Pancreas (tissue), 10 donors: ENCODE measurements around the gene GIMAP8. TPM values are rescaled to one million over a fixed set of nuclear protein-coding genes. Genes with fewer than 3 reads are reported as not detected.

Source experiments
- ATAC-seq, 4 donors: fragments of 200-7000 bp; cut with Tn5 transposase; one replicate each; pipeline versions ENCODE4 v1.8.0 to v1.9.1; 2020; ENCODE audit warnings: mild to moderate bottlenecking in 4 of 4, moderate library complexity in 4 of 4
- DNase-seq, 6 donors: peaks; one replicate each; pipeline ENCODE4 v3.0.0-alpha.2; 2020
- FAIRE-seq: peaks from 2 replicates; lab custom pipeline; 2012; peaks lifted over from hg19 to GRCh38; lab: Jason Lieb, UNC
- H3K27ac ChIP-seq, 4 donors: fragments of 200-600 bp; sonication (generic); 1 replicate in 3 of 4; 2 replicates in 1 of 4; pipeline versions ENCODE4 v1.5.0 to v1.8.0; 2020
- H3K27me3 ChIP-seq, 4 donors: fragments of 200-600 bp; one replicate each; pipeline ENCODE4 v1.8.0; 2021
- H3K36me3 ChIP-seq, 3 donors: fragments of 200-600 bp; sonication (generic) in 1 of 3; one replicate each; pipeline versions ENCODE4 v1.5.0 to v1.8.0; 2020 to 2021
- H3K4me1 ChIP-seq, 3 donors: fragments of 200-600 bp; one replicate each; pipeline ENCODE4 v1.8.0; 2021
- H3K4me3 ChIP-seq, 4 donors: fragments of 200-600 bp; sonication (generic) in 2 of 4; one replicate each; pipeline versions ENCODE4 v1.5.0 to v1.8.0; 2020 to 2021
- H3K9me3 ChIP-seq, 4 donors: fragments of 200-600 bp; one replicate each; pipeline ENCODE4 v1.8.0; 2021
- WGBS, 2 donors: extraction: QIAGEN DNeasy Blood & Tissue Kit; methylation state at CpG; one replicate each; pipeline ENCODE4 v1.1.7; 2013; 5-methylcytosine and 5-hydroxymethylcytosine counted together
- intact Hi-C, 3 donors: fragments of 100-400 bp; cut with DNase I; formaldehyde crosslinking; loops; one replicate each; pipeline versions ENCODE4 v1.11.1 to v1.14.2; 2022
- polyA plus RNA-seq, 2 donors: library from polyadenylated mRNA; stranded (reverse); fragments of 200-250 nt; gene quantifications; one replicate each; pipeline ENCODE4 v1.2.3, GENCODE V29; 2013
- total RNA-seq, 6 donors: library from RNA; stranded (reverse); fragmentation: NEBNext Ultra II Directional in 4 of 6; extraction: Animal tissue kit (Norgen Biotek cat#: 25700) in 4 of 6; gene quantifications; one replicate each; pipeline versions ENCODE4 v1.2.1 to v1.2.4, GENCODE V29; 2021 to 2023
- TF ChIP-seq, protein P1 (sequence below), 4 donors: fragments of 200-600 bp; sonication (generic) in 3 of 4; IDR thresholded peaks; one replicate each; pipeline versions ENCODE4 v1.5.0 to v1.8.0; 2021; ENCODE audit warnings: antibody characterized with exemption in 4 of 4
- donor health status: healthy with polysubstance abuse.
- donor health status: DM: no; HTN: no; CAD: no; lungs with moderate emphysema.
- donor health status: DM: no; HTN: no; CAD: no.
- donor health status: control.
- donor health status: control.
- donor health status: Bipolar disorder and iron deficiency.
- donor health status: DM: yes; HTN: yes; CAD: no.
- donor health status: DM: no; HTN: no; CAD: no.
- donor health status: DM: no; HTN: no; CAD: no.
- donor health status: DM: yes; HTN: yes; CAD: no.

Gene GIMAP8
- total and polyA plus RNA-seq, 8 donors = 0.75 to 5.9 (median 2.2) TPM

- no peaks in the 10 kb centered on the region for H3K4me1 ChIP-seq
- H3K27ac ChIP-seq = no peak overlapping the region
- no peaks in the 10 kb centered on the region for H3K36me3 ChIP-seq
- no peaks in the 10 kb centered on the region for H3K9me3 ChIP-seq
- TF ChIP-seq, protein P1, sequence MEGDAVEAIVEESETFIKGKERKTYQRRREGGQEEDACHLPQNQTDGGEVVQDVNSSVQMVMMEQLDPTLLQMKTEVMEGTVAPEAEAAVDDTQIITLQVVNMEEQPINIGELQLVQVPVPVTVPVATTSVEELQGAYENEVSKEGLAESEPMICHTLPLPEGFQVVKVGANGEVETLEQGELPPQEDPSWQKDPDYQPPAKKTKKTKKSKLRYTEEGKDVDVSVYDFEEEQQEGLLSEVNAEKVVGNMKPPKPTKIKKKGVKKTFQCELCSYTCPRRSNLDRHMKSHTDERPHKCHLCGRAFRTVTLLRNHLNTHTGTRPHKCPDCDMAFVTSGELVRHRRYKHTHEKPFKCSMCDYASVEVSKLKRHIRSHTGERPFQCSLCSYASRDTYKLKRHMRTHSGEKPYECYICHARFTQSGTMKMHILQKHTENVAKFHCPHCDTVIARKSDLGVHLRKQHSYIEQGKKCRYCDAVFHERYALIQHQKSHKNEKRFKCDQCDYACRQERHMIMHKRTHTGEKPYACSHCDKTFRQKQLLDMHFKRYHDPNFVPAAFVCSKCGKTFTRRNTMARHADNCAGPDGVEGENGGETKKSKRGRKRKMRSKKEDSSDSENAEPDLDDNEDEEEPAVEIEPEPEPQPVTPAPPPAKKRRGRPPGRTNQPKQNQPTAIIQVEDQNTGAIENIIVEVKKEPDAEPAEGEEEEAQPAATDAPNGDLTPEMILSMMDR (IDR thresholded peaks at IDR 0.05) = no peak
- no peak overlapping the region for H3K4me3 ChIP-seq
- FAIRE-seq = no peak
- 68 to 76% methylated on average over 8 of the region's 8 CpGs for WGBS, 2 donors
- ATAC-seq = no peak
- H3K27me3 ChIP-seq = no peaks in the 10 kb centered on the region
- no peak for DNase-seq
- intact Hi-C loops = no loop called here
Observed at GRCh38 chr7:150434240-150434639, 16.2 kb upstream of the GIMAP8 start.

DNA sequence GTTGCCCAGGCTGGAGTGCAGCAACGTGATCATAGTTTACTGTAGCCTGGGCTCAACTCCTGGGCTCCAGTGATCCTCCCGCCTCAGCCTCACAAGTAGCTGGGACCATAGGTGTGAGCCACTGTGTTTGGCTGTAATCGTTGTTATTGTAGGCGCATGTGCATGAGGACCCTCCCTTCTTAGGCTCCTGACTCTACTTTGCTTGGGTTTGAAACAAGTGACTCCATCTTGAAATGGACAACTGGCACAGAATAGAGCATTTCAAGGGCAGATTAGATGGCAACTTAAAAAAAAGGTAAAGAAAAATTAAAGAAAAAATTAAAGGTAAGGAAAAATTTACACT is 15.4 kb upstream of the GIMAP8 start:
- FAIRE-seq (no peak), DNase-seq (no peak), ATAC-seq (no peak)
- no peaks in the 10 kb centered on the region for H3K27me3 ChIP-seq
- no peak overlapping the region for H3K27ac ChIP-seq
- intact Hi-C loops = no loop called here
- no peaks in the 10 kb centered on the region for H3K9me3 ChIP-seq
- H3K4me3 ChIP-seq = no peak overlapping the region
- H3K4me1 ChIP-seq = no peaks in the 10 kb centered on the region
- 67 to 77% methylated on average over 4 of the region's 4 CpGs for WGBS, 2 donors
- TF ChIP-seq, protein P1 (IDR thresholded peaks at IDR 0.05) = no peak
- H3K36me3 ChIP-seq = no peaks in the 10 kb centered on the region

DNA sequence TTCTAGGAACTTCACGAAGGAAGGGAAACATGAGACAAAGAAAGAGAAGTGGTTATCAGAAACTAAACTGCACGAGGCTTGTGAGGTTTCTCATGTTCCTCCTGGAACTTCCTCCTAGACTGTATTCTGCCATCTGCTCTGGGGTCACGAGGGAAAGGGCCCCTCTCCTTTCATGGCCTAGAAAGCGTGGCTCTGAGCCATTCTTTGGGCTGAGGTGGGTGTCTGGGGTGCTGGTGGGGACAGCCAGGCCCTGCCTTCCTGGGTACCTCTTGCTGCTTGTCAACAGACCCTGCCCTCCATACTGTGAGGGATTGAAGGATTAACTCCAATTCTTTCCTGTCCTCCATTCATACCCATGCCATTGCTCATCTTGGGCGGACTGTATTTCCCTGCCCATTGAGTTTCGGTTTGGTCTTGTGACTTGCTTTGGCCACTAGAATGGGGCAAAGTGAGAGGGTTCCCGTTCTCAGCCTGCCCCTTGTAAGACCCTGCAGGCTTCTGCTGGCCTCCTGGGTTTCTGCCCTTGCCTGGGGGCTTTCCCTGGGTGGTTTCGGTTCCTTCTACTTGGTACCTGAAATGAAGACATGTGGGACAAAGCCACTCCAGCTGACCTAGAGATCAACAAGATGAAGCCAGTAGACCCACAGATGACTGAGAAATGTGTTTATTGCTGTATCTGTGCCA is 14.9 kb upstream of the GIMAP8 start:
- intact Hi-C loops = no loop called here
- no peaks in the 10 kb centered on the region for H3K4me1 ChIP-seq
- TF ChIP-seq, protein P1 (IDR thresholded peaks at IDR 0.05) = no peak
- ATAC-seq = peak in 2 of 4 donors; percentile 68 to 77
- no peak for FAIRE-seq
- no peaks in the 10 kb centered on the region for H3K9me3 ChIP-seq
- H3K27ac ChIP-seq = peak overlapping the region in 1 of 4 donors; percentile 23
- WGBS, 2 donors = 73 to 75% methylated on average over 8 of the region's 8 CpGs
- DNase-seq = peak in 1 of 6 donors; percentile 52
- H3K27me3 ChIP-seq = no peaks in the 10 kb centered on the region
- no peaks in the 10 kb centered on the region for H3K36me3 ChIP-seq
- no peak overlapping the region for H3K4me3 ChIP-seq

DNA sequence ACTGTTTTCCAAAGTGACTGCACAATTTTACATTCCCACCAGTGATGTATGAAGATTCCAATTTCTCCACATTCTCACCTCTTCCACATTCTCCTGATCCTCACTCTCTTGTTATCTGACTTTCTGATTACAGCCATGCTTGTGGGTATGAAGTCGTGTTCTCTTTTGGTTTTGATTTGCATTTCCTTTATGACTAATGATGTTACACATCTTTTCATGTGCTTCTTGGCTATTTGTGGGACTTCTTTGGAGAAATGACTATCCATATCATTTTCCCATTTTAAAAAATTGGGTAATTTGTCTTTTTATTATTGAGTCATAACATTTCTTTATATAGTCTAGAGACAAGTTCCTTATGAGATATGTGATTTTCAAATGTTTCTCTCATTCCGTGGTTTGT is 10.5 kb upstream of the GIMAP8 start:
- H3K27me3 ChIP-seq = no peaks in the 10 kb centered on the region
- WGBS, 2 donors = 56 to 75% methylated on average over 2 of the region's 2 CpGs
- no peak for FAIRE-seq
- H3K9me3 ChIP-seq = no peaks in the 10 kb centered on the region
- no peaks in the 10 kb centered on the region for H3K4me1 ChIP-seq
- no peaks in the 10 kb centered on the region for H3K36me3 ChIP-seq
- no peak overlapping the region for H3K4me3 ChIP-seq
- intact Hi-C loops = no loop called here
- TF ChIP-seq, protein P1 (IDR thresholded peaks at IDR 0.05) = no peak
- no peak overlapping the region for H3K27ac ChIP-seq
- DNase-seq = no peak
- ATAC-seq = no peak

GRCh38 chr7:150441524-150441923 is 8.9 kb upstream of the GIMAP8 start:
- Histone ChIP-seq H3K36me3 (no peaks in the 10 kb centered on the region), H3K4me3 (no peak overlapping the region), H3K27ac (no peak overlapping the region), H3K4me1 (no peaks in the 10 kb centered on the region), H3K27me3 (no peaks in the 10 kb centered on the region), H3K9me3 (no peaks in the 10 kb centered on the region)
- TF ChIP-seq, protein P1 (IDR thresholded peaks at IDR 0.05) = no peak
- ATAC-seq (no peak), FAIRE-seq (no peak), DNase-seq (no peak)
- intact Hi-C loops = no loop called here
